IMR-90 (cell line): ENCODE data around the gene PCOLCE2. TPM values are rescaled to one million over a fixed set of nuclear protein-coding genes. Genes with fewer than 3 reads are reported as not detected.

ENCODE experiments used
- ATAC-seq: fragments of 200-7000 bp; cut with Tn5 transposase; 2 replicates; pipeline ENCODE4 v1.9.1; 2020; ENCODE audit warnings: low read depth, mild to moderate bottlenecking, moderate library complexity
- BruUV-seq: library from RNA; stranded (reverse); fragments of 400-500 nt; replicated peaks from 2 replicates; lab custom pipeline; 2021; lab: Mats Ljungman, UMichigan
- CTCF ChIA-PET: fragments of 300-600 bp; formaldehyde crosslinking; extraction: SDS; loops from one replicate; lab custom pipeline; 2021; ENCODE audit warnings: antibody characterized with exemption; lab: Yijun Ruan, JAX
- POLR2A ChIA-PET: fragments of 300-600 bp; sonication (Branson Sonifier 250); formaldehyde crosslinking; loops from one replicate; lab custom pipeline; 2022; ENCODE audit warnings: antibody characterized with exemption; ENCODE audit not compliant: unreplicated experiment; lab: Charles Lee
- DNase-seq: peaks from one replicate; pipeline ENCODE4 v3.0.0; 2013
- H2AFZ ChIP-seq: replicated peaks from 2 replicates; pipeline ENCODE3; 2013; ENCODE audit warnings: low read length, mild to moderate bottlenecking; ENCODE audit not compliant: poor library complexity
- H2AK5ac ChIP-seq: 2 replicates; pipeline ENCODE4 v1.6.1; 2013; ENCODE audit warnings: low read depth, low read length, inconsistent platforms
- H2AK9ac ChIP-seq: replicated peaks from 2 replicates; pipeline ENCODE3; 2013; ENCODE audit warnings: mild to moderate bottlenecking, low read depth, low read length, moderate library complexity; ENCODE audit not compliant: poor library complexity
- H2BK120ac ChIP-seq: 2 replicates; pipeline ENCODE4 v1.6.1; 2013; ENCODE audit warnings: low read depth, low read length, inconsistent platforms
- H2BK15ac ChIP-seq: 3 replicates; pipeline ENCODE4 v1.6.1; 2013; ENCODE audit warnings: low read depth, low read length, inconsistent platforms
- H2BK20ac ChIP-seq: 2 replicates; pipeline ENCODE4 v1.6.1; 2013; ENCODE audit warnings: low read depth, mild to moderate bottlenecking, inconsistent platforms, low read length, moderate library complexity
- H2BK5ac ChIP-seq: 2 replicates; pipeline ENCODE4 v1.6.1; 2013; ENCODE audit warnings: mild to moderate bottlenecking, low read depth, low read length, inconsistent platforms; ENCODE audit not compliant: poor library complexity, severe bottlenecking
- H3K14ac ChIP-seq: replicated peaks from 2 replicates; pipeline ENCODE4 v1.6.1; 2013; ENCODE audit warnings: low read depth, low read length, inconsistent platforms
- H3K18ac ChIP-seq: 2 replicates; pipeline ENCODE4 v1.6.1; 2013; ENCODE audit warnings: low read depth, low read length, control low read depth
- H3K23ac ChIP-seq: 2 replicates; pipeline ENCODE4 v1.6.1; 2013; ENCODE audit warnings: low read depth, low read length, inconsistent platforms
- H3K27ac ChIP-seq: 2 replicates; pipeline ENCODE4 v1.5.1; 2013; ENCODE audit warnings: mild to moderate bottlenecking, control low read depth, low read length; ENCODE audit not compliant: insufficient read depth
- H3K27me3 ChIP-seq: 2 replicates; pipeline ENCODE4 v1.6.1; 2013; ENCODE audit warnings: low read length; ENCODE audit not compliant: control insufficient read depth, insufficient read depth
- H3K36me3 ChIP-seq: 2 replicates; pipeline ENCODE4 v1.6.1; 2013; ENCODE audit warnings: low read length, mixed read lengths; ENCODE audit not compliant: control insufficient read depth, insufficient read depth
- H3K4ac ChIP-seq: 2 replicates; pipeline ENCODE4 v1.6.1; 2013; ENCODE audit warnings: low read depth, low read length, inconsistent platforms
- H3K4me1 ChIP-seq: 2 replicates; pipeline ENCODE4 v1.6.1; 2013; ENCODE audit warnings: low read length, mixed read lengths; ENCODE audit not compliant: control insufficient read depth, insufficient read depth
- H3K4me2 ChIP-seq: 2 replicates; pipeline ENCODE4 v1.6.1; 2013; ENCODE audit warnings: low read depth, mild to moderate bottlenecking, control low read depth, low read length, moderate library complexity
- H3K4me3 ChIP-seq: 2 replicates; pipeline ENCODE4 v1.5.1; 2013; ENCODE audit warnings: low read depth, mild to moderate bottlenecking, control low read depth, low read length, moderate library complexity; ENCODE audit not compliant: insufficient read depth
- H3K56ac ChIP-seq: 2 replicates; pipeline ENCODE4 v1.6.1; 2013; ENCODE audit warnings: low read length, inconsistent platforms; ENCODE audit not compliant: insufficient read depth; ENCODE audit errors: extremely low read depth
- H3K79me1 ChIP-seq, 2 experiments: 2 replicates each; pipeline ENCODE4 v1.6.1; 2013; ENCODE audit warnings: low read length in 2 of 2, inconsistent platforms in 1 of 2, low read depth in 1 of 2
- H3K9ac ChIP-seq: 2 replicates; pipeline ENCODE4 v1.6.1; 2013; ENCODE audit warnings: low read depth, low read length, control low read depth
- H3K9me1 ChIP-seq: 2 replicates; pipeline ENCODE4 v1.6.1; 2013; ENCODE audit warnings: low read length, inconsistent platforms; ENCODE audit not compliant: insufficient read depth
- H3K9me3 ChIP-seq: 2 replicates; pipeline ENCODE4 v1.6.1; 2013; ENCODE audit warnings: low read length; ENCODE audit not compliant: control insufficient read depth, insufficient read depth
- H4K20me1 ChIP-seq: 2 replicates; pipeline ENCODE4 v1.6.1; 2013; ENCODE audit warnings: low read length, inconsistent platforms; ENCODE audit not compliant: insufficient read depth
- H4K5ac ChIP-seq: 2 replicates; pipeline ENCODE4 v1.6.1; 2013; ENCODE audit warnings: mild to moderate bottlenecking, low read depth, low read length, control low read depth
- H4K8ac ChIP-seq, 2 experiments: 2 replicates each; pipeline ENCODE4 v1.6.1; 2013; ENCODE audit warnings: low read depth in 2 of 2, low read length in 2 of 2, control low read depth in 1 of 2, inconsistent platforms in 1 of 2
- H4K91ac ChIP-seq: 2 replicates; pipeline ENCODE4 v1.6.1; 2013; ENCODE audit warnings: low read depth, low read length, inconsistent platforms; ENCODE audit not compliant: insufficient read depth
- MAFK ChIP-seq: IDR thresholded peaks from 2 replicates; pipeline ENCODE4 v1.6.1; 2012; ENCODE audit warnings: low read depth, low read length, improper control_type of control experiment
- SMC3 ChIP-seq: fragments of 150-350 bp; IDR thresholded peaks from 2 replicates; pipeline ENCODE4 v1.6.1; 2016; ENCODE audit warnings: low read depth, mild to moderate bottlenecking, antibody characterized with exemption, low read length, moderate library complexity
- WGBS, 2 experiments: methylation state at CpG; one replicate each; pipeline versions ENCODE4 v1.1.5 to v1.1.7; 2013; ENCODE audit warnings: missing lambda C conversion rate in 2 of 2; ENCODE audit not compliant: insufficient read length in 1 of 2; ENCODE audit errors: extremely low coverage in 2 of 2; 5-methylcytosine and 5-hydroxymethylcytosine counted together
- dilution Hi-C: fragments of 300-500 bp; cut with HindIII; formaldehyde crosslinking; loops from one replicate; pipeline ENCODE4 v1.14.3; 2018; ENCODE audit warnings: low sequenced_read_pairs; ENCODE audit not compliant: unreplicated experiment
- in situ Hi-C: fragments of 300-500 bp; cut with MboI; formaldehyde crosslinking; loops from 3 replicates; pipeline ENCODE4 v1.14.3; 2019; ENCODE audit warnings: low sequenced_read_pairs, inconsistent platforms, mixed read lengths
- intact Hi-C: fragments of 100-400 bp; cut with micrococcal nuclease; formaldehyde crosslinking; loops from 2 replicates; pipeline ENCODE4 v1.10.0; 2022
- polyA plus RNA-seq, 3 experiments: library from polyadenylated mRNA; depleted of rRNA; stranded (reverse); fragments of >200 nt; gene quantifications; 2 replicates each; pipeline ENCODE4 v1.2.3, GENCODE V29; 2012; ENCODE audit warnings: low replicate concordance in 1 of 3
- total RNA-seq: library from RNA; depleted of rRNA; stranded (reverse); fragments of >200 nt; gene quantifications from 2 replicates; pipeline ENCODE4 v1.2.3, GENCODE V29; 2012
- TF ChIP-seq, protein P1 (sequence below): conservative IDR thresholded peaks from 2 replicates; pipeline ENCODE4 v1.5.1; 2012; ENCODE audit warnings: mild to moderate bottlenecking, low read depth, low read length, improper control_type of control experiment

The PCOLCE2 gene
- total and polyA plus RNA-seq, 2 of the 4 experiments (the other 2 are of a cell fraction): 0.50 to 0.54 TPM

DNA sequence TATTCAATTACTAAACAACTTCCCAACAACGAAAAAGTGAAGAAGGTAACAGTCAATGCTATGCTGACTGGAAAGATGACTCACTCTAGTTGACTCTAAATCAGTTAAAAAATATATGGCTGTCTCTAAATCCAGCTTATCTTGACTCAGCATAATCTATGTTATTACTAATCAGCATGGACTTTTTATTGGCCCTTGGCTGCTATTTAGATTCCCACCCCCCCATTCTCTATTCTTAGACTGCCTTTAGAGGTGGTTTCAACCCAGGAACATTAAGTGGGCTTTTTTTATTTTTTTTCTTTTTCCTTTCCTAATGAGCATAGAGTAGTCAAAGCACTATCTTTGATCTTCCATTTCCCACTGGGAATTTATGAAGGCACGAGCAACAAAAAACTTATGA, 1.9 kb downstream of the PCOLCE2 start:
- no peak overlapping the region for H2AK9ac ChIP-seq
- H4K20me1 ChIP-seq: no peaks in the 10 kb centered on the region
- no peak overlapping the region for H3K9ac ChIP-seq
- no peak overlapping the region for H3K56ac ChIP-seq
- peak; percentile 50 for DNase-seq
- no peak overlapping the region for H4K5ac ChIP-seq
- H3K27ac ChIP-seq: no peak overlapping the region
- dilution Hi-C loops (no loop called here), in situ Hi-C loops (no loop called here), intact Hi-C loops (no loop called here)
- ChIA-PET POLR2A (no interaction called here), CTCF (no interaction called here)
- H4K91ac ChIP-seq: no peak overlapping the region
- H3K27me3 ChIP-seq: peaks cover 26% of the 10 kb centered on the region
- H3K9me3 ChIP-seq: no peaks in the 10 kb centered on the region
- no peak overlapping the region for H3K4ac ChIP-seq
- H3K79me1 ChIP-seq: no peaks in the 10 kb centered on the region
- H3K4me1 ChIP-seq: no peaks in the 10 kb centered on the region
- no peak overlapping the region for H3K18ac ChIP-seq
- TF ChIP-seq MAFK (peak; percentile 67), SMC3 (no peak)
- TF ChIP-seq, protein P1, sequence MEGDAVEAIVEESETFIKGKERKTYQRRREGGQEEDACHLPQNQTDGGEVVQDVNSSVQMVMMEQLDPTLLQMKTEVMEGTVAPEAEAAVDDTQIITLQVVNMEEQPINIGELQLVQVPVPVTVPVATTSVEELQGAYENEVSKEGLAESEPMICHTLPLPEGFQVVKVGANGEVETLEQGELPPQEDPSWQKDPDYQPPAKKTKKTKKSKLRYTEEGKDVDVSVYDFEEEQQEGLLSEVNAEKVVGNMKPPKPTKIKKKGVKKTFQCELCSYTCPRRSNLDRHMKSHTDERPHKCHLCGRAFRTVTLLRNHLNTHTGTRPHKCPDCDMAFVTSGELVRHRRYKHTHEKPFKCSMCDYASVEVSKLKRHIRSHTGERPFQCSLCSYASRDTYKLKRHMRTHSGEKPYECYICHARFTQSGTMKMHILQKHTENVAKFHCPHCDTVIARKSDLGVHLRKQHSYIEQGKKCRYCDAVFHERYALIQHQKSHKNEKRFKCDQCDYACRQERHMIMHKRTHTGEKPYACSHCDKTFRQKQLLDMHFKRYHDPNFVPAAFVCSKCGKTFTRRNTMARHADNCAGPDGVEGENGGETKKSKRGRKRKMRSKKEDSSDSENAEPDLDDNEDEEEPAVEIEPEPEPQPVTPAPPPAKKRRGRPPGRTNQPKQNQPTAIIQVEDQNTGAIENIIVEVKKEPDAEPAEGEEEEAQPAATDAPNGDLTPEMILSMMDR: no peak
- 0 out of 2 replicates have a peak, but pooled peaks have one; percentile 39 for ATAC-seq
- no TSS peak for BruUV-seq
- no peak overlapping the region for H2AK5ac ChIP-seq
- no peak overlapping the region for H3K23ac ChIP-seq
- H3K14ac ChIP-seq: no peak overlapping the region
- H2BK15ac ChIP-seq: no peak overlapping the region
- H2BK120ac ChIP-seq: no peak overlapping the region
- no peaks in the 10 kb centered on the region for H3K36me3 ChIP-seq
- WGBS, 2 experiments: no CpG with 5 or more reads among the region's 2 CpGs
- H2BK5ac ChIP-seq: no peak overlapping the region
- H2AFZ ChIP-seq: no peak overlapping the region
- no peak overlapping the region for H3K4me3 ChIP-seq
- no peak overlapping the region for H3K4me2 ChIP-seq
- H3K9me1 ChIP-seq: no peaks in the 10 kb centered on the region; the same call in 1 of the 2 replicates
- no peak overlapping the region for H2BK20ac ChIP-seq
- H4K8ac ChIP-seq: no peak overlapping the region
